OCI-LY7 (cell line): Measurements from ENCODE around the gene PLXNC1. TPM values are rescaled to one million over a fixed set of nuclear protein-coding genes. Genes with fewer than 3 reads are reported as not detected.

Experiments
- BruUV-seq: library from RNA; stranded (reverse); fragments of 400-500 nt; replicated peaks from 2 replicates; lab custom pipeline; 2021; lab: Mats Ljungman, UMichigan
- CTCF ChIA-PET: fragments of 300-600 bp; sonication (Branson Sonifier 250); formaldehyde crosslinking; loops from one replicate; lab custom pipeline; 2022; ENCODE audit warnings: antibody characterized with exemption; ENCODE audit not compliant: unreplicated experiment; lab: Charles Lee
- POLR2A ChIA-PET: fragments of 300-600 bp; sonication (Branson Sonifier 250); formaldehyde crosslinking; loops from one replicate; lab custom pipeline; 2022; ENCODE audit warnings: antibody characterized with exemption; lab: Charles Lee
- DNase-seq: peaks from one replicate; pipeline ENCODE4 v3.0.0-alpha.2; 2015; ENCODE audit warnings: low spot score
- H2AFZ ChIP-seq: fragments of 200-600 bp; sonication (generic), shearing (Covaris generic); 2 replicates; pipeline ENCODE4 v1.6.1; 2014; ENCODE audit warnings: mild to moderate bottlenecking, antibody characterized with exemption, low read length, moderate library complexity
- H3K27ac ChIP-seq: fragments of 200-600 bp; sonication (generic); 2 replicates; pipeline ENCODE4 v1.5.1; 2014; ENCODE audit warnings: mixed run types, low read depth, mild to moderate bottlenecking, moderate library complexity, low read length, inconsistent platforms; ENCODE audit not compliant: poor library complexity, severe bottlenecking
- H3K36me3 ChIP-seq: fragments of 200-600 bp; sonication (generic); 2 replicates; pipeline ENCODE4 v1.6.1; 2014; ENCODE audit warnings: mild to moderate bottlenecking, antibody characterized with exemption, low read length, moderate library complexity, mixed read lengths; ENCODE audit not compliant: insufficient read depth
- H3K4me1 ChIP-seq: fragments of 200-600 bp; sonication (generic); 2 replicates; pipeline ENCODE4 v1.5.1; 2014; ENCODE audit warnings: mild to moderate bottlenecking, low read length; ENCODE audit not compliant: insufficient read depth, poor library complexity, severe bottlenecking
- H3K4me2 ChIP-seq: fragments of 200-600 bp; sonication (generic); 2 replicates; pipeline ENCODE4 v1.6.1; 2014; ENCODE audit warnings: mild to moderate bottlenecking, low read length
- H3K4me3 ChIP-seq: fragments of 200-600 bp; sonication (generic); 2 replicates; pipeline ENCODE4 v1.5.1; 2014; ENCODE audit warnings: mild to moderate bottlenecking, low read depth, low read length; ENCODE audit not compliant: poor library complexity, severe bottlenecking
- H3K79me2 ChIP-seq: fragments of 200-600 bp; sonication (generic); 2 replicates; pipeline ENCODE4 v1.6.1; 2016; ENCODE audit warnings: low read depth, mild to moderate bottlenecking, low read length, moderate library complexity, mixed read lengths; ENCODE audit not compliant: insufficient read depth
- H3K9me2 ChIP-seq: fragments of 200-600 bp; sonication (generic); 2 replicates; pipeline ENCODE4 v1.6.1; 2016; ENCODE audit warnings: mild to moderate bottlenecking, low read length, mixed read lengths; ENCODE audit not compliant: insufficient read depth
- H3K9me3 ChIP-seq: fragments of 200-600 bp; sonication (generic); 2 replicates; pipeline ENCODE4 v1.6.1; 2014; ENCODE audit warnings: mild to moderate bottlenecking, mixed run types, low read length, mixed read lengths
- H4K20me1 ChIP-seq: fragments of 200-600 bp; sonication (generic); 2 replicates; pipeline ENCODE4 v1.6.1; 2014; ENCODE audit warnings: mild to moderate bottlenecking, antibody characterized with exemption, low read length, moderate library complexity, mixed read lengths; ENCODE audit not compliant: insufficient read depth
- EZH2phosphoT487 ChIP-seq: fragments of 200-600 bp; sonication (generic); IDR thresholded peaks from 2 replicates; pipeline ENCODE4 v1.6.1; 2018; ENCODE audit warnings: low read depth, borderline replicate concordance, mild to moderate bottlenecking, mixed run types, antibody characterized with exemption, low read length, moderate library complexity, mixed read lengths
- intact Hi-C: fragments of 100-400 bp; cut with micrococcal nuclease; formaldehyde crosslinking; loops from one replicate; pipeline ENCODE4 v1.10.0; 2022; ENCODE audit not compliant: unreplicated experiment
- total RNA-seq, 2 experiments: library from RNA; depleted of rRNA in 1 of 2; stranded (reverse); fragments of >200 nt in 1 of 2; shearing (Covaris generic) in 1 of 2; gene quantifications; 2 replicates each; pipeline ENCODE4 v1.2.3, GENCODE V29; 2014 to 2022
- TF ChIP-seq, protein P1 (sequence below): fragments of 200-600 bp; sonication (generic); conservative IDR thresholded peaks from 2 replicates; pipeline ENCODE4 v1.5.1; 2014; ENCODE audit warnings: mild to moderate bottlenecking, antibody characterized with exemption, low read length, moderate library complexity, mixed read lengths

Gene PLXNC1
- total RNA-seq, 2 experiments from 2014 or later = 4.5 to 8.0 TPM

DNA sequence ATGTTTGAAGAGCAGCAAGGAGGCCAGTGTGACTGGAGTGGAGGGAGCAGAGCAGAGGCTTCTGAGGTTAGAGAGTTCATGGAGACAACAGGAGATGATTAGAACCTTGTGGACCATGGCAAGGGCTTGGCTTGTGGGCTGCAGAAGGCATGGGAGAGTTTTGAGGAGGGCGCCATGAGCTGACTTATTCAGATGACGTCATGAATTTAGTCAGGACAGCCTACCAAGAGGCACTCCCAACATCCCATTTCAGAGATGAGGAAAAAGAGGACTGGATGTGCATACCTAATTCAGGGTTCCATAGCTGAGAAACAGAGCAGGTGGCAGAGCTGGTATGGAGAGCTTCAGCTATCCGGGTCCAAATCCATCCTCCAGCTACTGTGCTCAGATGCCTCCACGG lies 101.8 kb downstream of the PLXNC1 start:
- intact Hi-C loops = no loop called here
- Histone ChIP-seq H3K9me3 (no peaks in the 10 kb centered on the region), H2AFZ (no peak overlapping the region), H3K4me2 (no peak overlapping the region), H3K9me2 (no peaks in the 10 kb centered on the region), H3K27ac (no peak overlapping the region), H3K79me2 (no peaks in the 10 kb centered on the region), H3K4me1 (peaks cover 2% of the 10 kb centered on the region), H3K36me3 (no peaks in the 10 kb centered on the region), H3K4me3 (no peak overlapping the region), H4K20me1 (no peaks in the 10 kb centered on the region)
- CTCF ChIA-PET = no interaction called here
- POLR2A ChIA-PET = interaction anchor here (0.6 to 1.3 kb wide), 2 partner anchors 12 to 1037 kb away, joined by 4 to 6 read pairs; no protein-coding TSS in a partner anchor
- DNase-seq = no peak
- no TSS peak for BruUV-seq
- TF ChIP-seq, protein P1, sequence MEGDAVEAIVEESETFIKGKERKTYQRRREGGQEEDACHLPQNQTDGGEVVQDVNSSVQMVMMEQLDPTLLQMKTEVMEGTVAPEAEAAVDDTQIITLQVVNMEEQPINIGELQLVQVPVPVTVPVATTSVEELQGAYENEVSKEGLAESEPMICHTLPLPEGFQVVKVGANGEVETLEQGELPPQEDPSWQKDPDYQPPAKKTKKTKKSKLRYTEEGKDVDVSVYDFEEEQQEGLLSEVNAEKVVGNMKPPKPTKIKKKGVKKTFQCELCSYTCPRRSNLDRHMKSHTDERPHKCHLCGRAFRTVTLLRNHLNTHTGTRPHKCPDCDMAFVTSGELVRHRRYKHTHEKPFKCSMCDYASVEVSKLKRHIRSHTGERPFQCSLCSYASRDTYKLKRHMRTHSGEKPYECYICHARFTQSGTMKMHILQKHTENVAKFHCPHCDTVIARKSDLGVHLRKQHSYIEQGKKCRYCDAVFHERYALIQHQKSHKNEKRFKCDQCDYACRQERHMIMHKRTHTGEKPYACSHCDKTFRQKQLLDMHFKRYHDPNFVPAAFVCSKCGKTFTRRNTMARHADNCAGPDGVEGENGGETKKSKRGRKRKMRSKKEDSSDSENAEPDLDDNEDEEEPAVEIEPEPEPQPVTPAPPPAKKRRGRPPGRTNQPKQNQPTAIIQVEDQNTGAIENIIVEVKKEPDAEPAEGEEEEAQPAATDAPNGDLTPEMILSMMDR = no peak
- no peak for TF ChIP-seq EZH2phosphoT487

GRCh38 chr12:94254270-94254669 lies 105.9 kb downstream of the PLXNC1 start:
- Histone ChIP-seq H3K36me3 (no peaks in the 10 kb centered on the region), H3K27ac (no peak overlapping the region), H3K9me2 (no peaks in the 10 kb centered on the region), H3K9me3 (no peaks in the 10 kb centered on the region), H3K4me1 (peaks cover 12% of the 10 kb centered on the region), H3K79me2 (no peaks in the 10 kb centered on the region), H4K20me1 (no peaks in the 10 kb centered on the region), H3K4me3 (no peak overlapping the region), H3K4me2 (no peak overlapping the region), H2AFZ (no peak overlapping the region)
- TF ChIP-seq, protein P1 = no peak
- TF ChIP-seq EZH2phosphoT487 = no peak
- CTCF ChIA-PET = interaction anchor here (0.6 to 1.0 kb wide), 2 partner anchors 9 to 27 kb away, joined by 3 to 4 read pairs; no protein-coding TSS in a partner anchor
- no peak for DNase-seq
- no TSS peak for BruUV-seq
- POLR2A ChIA-PET = interaction anchor here (0.6 to 2.9 kb wide), 3 partner anchors 8 to 98 kb away, joined by 4 to 16 read pairs (median 5); no protein-coding TSS in a partner anchor
- intact Hi-C loops = no loop called here

- BruUV-seq = no TSS peak
- Histone ChIP-seq H2AFZ (no peak overlapping the region), H3K79me2 (no peaks in the 10 kb centered on the region), H3K27ac (no peak overlapping the region), H3K36me3 (no peaks in the 10 kb centered on the region), H3K4me2 (no peak overlapping the region), H3K4me3 (no peak overlapping the region), H3K9me3 (no peaks in the 10 kb centered on the region), H4K20me1 (no peaks in the 10 kb centered on the region), H3K9me2 (no peaks in the 10 kb centered on the region), H3K4me1 (peaks cover 12% of the 10 kb centered on the region)
- TF ChIP-seq EZH2phosphoT487 = no peak
- TF ChIP-seq, protein P1 = no peak
- ChIA-PET POLR2A (interaction anchor here (0.6 to 1.5 kb wide), 4 partner anchors 10 to 14 kb away, joined by 3 to 5 read pairs (median 4); no protein-coding TSS in a partner anchor), CTCF (interaction anchor here (1.0 kb wide), 1 partner anchor 8 kb away, joined by 4 read pairs; no protein-coding TSS in a partner anchor)
- intact Hi-C loops = no loop called here
- DNase-seq = no peak
These were observed 106.6 kb downstream of the PLXNC1 start for GRCh38 chr12:94255006-94255405.
